ENCODE measurements around the gene LAMC1. TPM values are rescaled to one million over a fixed set of nuclear protein-coding genes. Genes with fewer than 3 reads are reported as not detected.

LAMC1 gene
- total and polyA plus RNA-seq, 10 of the 15 experiments (the other 5 are each of a cell fraction or from before 2014, with no cell fraction given), result 4.6 to 51.4 (median 25.6) TPM

DNA sequence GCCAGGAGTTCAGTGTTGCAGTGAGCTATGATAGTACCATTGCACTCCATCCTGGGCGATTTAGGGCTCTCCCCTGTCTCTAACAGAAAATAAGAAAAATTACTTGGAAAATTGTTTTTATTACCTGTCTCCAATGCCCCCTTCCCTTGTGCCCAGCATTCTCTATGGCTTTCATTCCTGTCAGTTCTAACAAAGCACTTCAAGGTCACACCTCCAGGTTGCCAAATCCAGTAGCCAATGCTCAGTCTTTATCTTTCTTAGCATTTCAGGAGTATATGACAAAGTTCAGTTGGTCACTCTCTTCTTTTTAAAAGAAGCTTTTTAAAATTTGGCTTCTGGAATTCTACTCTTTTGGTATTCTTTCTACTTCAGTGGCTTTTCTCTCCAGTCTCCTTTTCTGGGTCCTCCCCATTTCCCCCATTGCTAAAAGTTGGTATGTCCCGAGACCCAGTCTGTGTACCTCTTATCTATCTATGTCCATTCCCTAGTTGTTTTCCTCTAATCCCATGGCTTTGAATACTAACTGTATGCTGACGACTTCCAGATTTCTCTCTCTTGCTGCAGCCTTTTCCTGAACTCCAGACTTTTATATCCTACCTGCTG is 69.9 kb downstream of the LAMC1 start (continued):
- TF ChIP-seq, protein P1, sequence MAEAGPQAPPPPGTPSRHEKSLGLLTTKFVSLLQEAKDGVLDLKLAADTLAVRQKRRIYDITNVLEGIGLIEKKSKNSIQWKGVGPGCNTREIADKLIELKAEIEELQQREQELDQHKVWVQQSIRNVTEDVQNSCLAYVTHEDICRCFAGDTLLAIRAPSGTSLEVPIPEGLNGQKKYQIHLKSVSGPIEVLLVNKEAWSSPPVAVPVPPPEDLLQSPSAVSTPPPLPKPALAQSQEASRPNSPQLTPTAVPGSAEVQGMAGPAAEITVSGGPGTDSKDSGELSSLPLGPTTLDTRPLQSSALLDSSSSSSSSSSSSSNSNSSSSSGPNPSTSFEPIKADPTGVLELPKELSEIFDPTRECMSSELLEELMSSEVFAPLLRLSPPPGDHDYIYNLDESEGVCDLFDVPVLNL (IDR thresholded peaks at IDR 0.05; ENCODE audit: low read depth, low read length), result no peak
- no peak for TF ChIP-seq SP1 (IDR thresholded peaks at IDR 0.05; ENCODE audit: low read depth, low read length)
- no peak for TF ChIP-seq HSF1 (IDR thresholded peaks at IDR 0.05; ENCODE audit: low read depth, low read length)

GRCh38 chr1:183093786-183094298 is 70.6 kb downstream of the LAMC1 start:
- WGBS (ENCODE audit: insufficient coverage, insufficient replicate concordance, low lambda C conversion rate, missing lambda C conversion rate), result 100% methylated on average over 1 of the region's 1 CpG
- DNase-seq (ENCODE audit: low read depth, low spot score) (no peak), ATAC-seq (no peak), FAIRE-seq (peak; percentile 35)
- H2AFZ ChIP-seq (ENCODE audit: control insufficient read depth, low read depth, low read length), result no peak overlapping the region
- RAD21 ChIA-PET (ENCODE audit: unreplicated experiment), result no interaction called here
- intact Hi-C loops (cut with micrococcal nuclease; ENCODE audit: unreplicated experiment), result no loop called here
- H3K4me2 ChIP-seq (ENCODE audit: control insufficient read depth, insufficient read depth), result no peak overlapping the region
- no TSS peak for BruUV-seq (replicated peaks)
- no peaks in the 10 kb centered on the region for H3K36me3 ChIP-seq (ENCODE audit: control insufficient read depth in 2 of 2, insufficient read depth in 2 of 2, low read length in 1 of 2)
- no peak overlapping the region for H3K27ac ChIP-seq (ENCODE audit: control insufficient read depth, insufficient read depth)
- H4K20me1 ChIP-seq (ENCODE audit: control insufficient read depth, insufficient read depth), result no peaks in the 10 kb centered on the region
- SMC1A ChIA-PET (ENCODE audit: uncharacterized antibody, unreplicated experiment), result interaction anchor here (0.9 to 3.1 kb wide), 4 partner anchors 12 to 47 kb away, joined by 4 to 13 read pairs (median 7); no protein-coding TSS in a partner anchor
- CTCF ChIA-PET, result interaction anchor here (0.8 kb wide), 1 partner anchor 131 kb away, joined by 3 read pairs; no protein-coding TSS in a partner anchor
- H3K4me3 ChIP-seq, result no peak overlapping the region
- H3K4me1 ChIP-seq (ENCODE audit: control insufficient read depth, insufficient read depth, low read length), result peaks cover 11% of the 10 kb centered on the region; the same call in 1 of the 2 replicates
- H3K79me2 ChIP-seq (ENCODE audit: control insufficient read depth, insufficient read depth, low read length), result no peaks in the 10 kb centered on the region; the same call in none of the 2 replicates
- H3K27me3 ChIP-seq (replicated peaks in 1 of 2; ENCODE audit: control insufficient read depth in 2 of 2, insufficient read depth in 2 of 2, low read length in 1 of 2), result no peaks in the 10 kb centered on the region
- H3K9ac ChIP-seq (ENCODE audit: control insufficient read depth, insufficient read depth, low read length), result no peak overlapping the region
- POLR2A ChIA-PET, result no interaction called here
- in situ Hi-C loops (cut with MboI), result no loop called here
- H3K9me3 ChIP-seq (replicated peaks; ENCODE audit: control insufficient read depth, insufficient read depth, low read length), result no peaks in the 10 kb centered on the region
- TF ChIP-seq SMARCA5 (IDR thresholded peaks at IDR 0.05) (no peak), CBX5 (IDR thresholded peaks at IDR 0.05; ENCODE audit: low read depth) (no peak), SPI1 (IDR thresholded peaks at IDR 0.05; ENCODE audit: borderline replicate concordance, insufficient read depth, low read depth, low read length) (no peak), ESRRA (IDR thresholded peaks at IDR 0.05; ENCODE audit: low read length) (no peak), HSF1 (IDR thresholded peaks at IDR 0.05; ENCODE audit: low read depth, low read length) (no peak), SUZ12 (IDR thresholded peaks at IDR 0.05; ENCODE audit: unreplicated experiment) (no peak), PAX5 (IDR thresholded peaks at IDR 0.05; ENCODE audit: borderline replicate concordance, low read depth, low read length) (no peak), POU2F2 (IDR thresholded peaks at IDR 0.05; ENCODE audit: borderline replicate concordance, low read depth, low read length) (no peak), ASH2L (IDR thresholded peaks at IDR 0.05; ENCODE audit: borderline replicate concordance, low read depth) (no peak), MLLT1 (IDR thresholded peaks at IDR 0.05) (no peak), PAX8 (IDR thresholded peaks at IDR 0.05) (no peak), HDGF (IDR thresholded peaks at IDR 0.05) (no peak), RFX5 (IDR thresholded peaks at IDR 0.05; ENCODE audit: low read depth, low read length) (no peak), TAF1 (IDR thresholded peaks at IDR 0.05; ENCODE audit: borderline replicate concordance, low read depth, low read length) (no peak), ZSCAN29 (IDR thresholded peaks at IDR 0.05) (no peak)
